Right ventricle myocardium inferior (tissue), 1 donor: ENCODE data around the gene UBXN7. TPM values are rescaled to one million over a fixed set of nuclear protein-coding genes. Genes with fewer than 3 reads are reported as not detected.
"Not testable (repeated sequence)": the region's sequence is repeated elsewhere in the genome, so short reads cannot be mapped to it uniquely, and the experiment has no call there.

Source experiments
- ATAC-seq: fragments of 200-7000 bp; cut with Tn5 transposase; one replicate; pipeline ENCODE4 v1.9.1; 2020; ENCODE audit warnings: mild to moderate bottlenecking, moderate library complexity
- DNase-seq: peaks from one replicate; pipeline ENCODE4 v3.0.0; 2021; ENCODE audit errors: missing footprints
- intact Hi-C: fragments of 100-400 bp; cut with DNase I; formaldehyde crosslinking; loops from one replicate; pipeline ENCODE4 v1.11.0; 2022
- long read RNA-seq: library from polyadenylated mRNA; unstranded; transcript quantifications from one replicate; pipeline ENCODE4 v2.0.0, GENCODE V29; 2021
- total RNA-seq: library from RNA; stranded (reverse); fragmentation: NEBNext Ultra II Directional; extraction: Animal tissue kit (Norgen Biotek cat#: 25700); gene quantifications from one replicate; pipeline ENCODE4 v1.2.1, GENCODE V29; 2021
- donor health status: DM: no; HTN: yes; CAD: no; lungs with severe emphysema.

The UBXN7 gene
- 31.1 TPM for total RNA-seq
- long read RNA-seq, full-length matches to known transcripts, result 2 of 2 reads
- long read RNA-seq, partial matches to known transcripts, result 0 of 2 reads
- long read RNA-seq, other reads (novel, unspliced or antisense), result 0 of 2 reads

GRCh38 chr3:196432137-196432879 is at the start of gene UBXN7:
TSS of gene UBXN7 (minus strand) at chr3:196432427. CDS start at chr3:196432399, 28 bp downstream.
- intact Hi-C loops, result loop anchor here (5.0 kb wide), 3 partner anchors 70 to 180 kb away; partner anchors contain the start of genes DYNLT2B and RNF168
- ATAC-seq (peak; percentile 98), DNase-seq (peak; percentile 97)

GRCh38 chr3:196477678-196478077 is 45.5 kb upstream of the UBXN7 start:
- DNase-seq (no peak), ATAC-seq (no peak)
- intact Hi-C loops, result no loop called here

- DNase-seq (no peak), ATAC-seq (no peak)
- intact Hi-C loops, result no loop called here
Observed at GRCh38 chr3:196472286-196472685, 40.1 kb upstream of the UBXN7 start.

GRCh38 chr3:196471551-196471950 is 39.3 kb upstream of the UBXN7 start:
- DNase-seq, result no peak
- intact Hi-C loops, result no loop called here
- no peak for ATAC-seq

GRCh38 chr3:196470182-196470581 is 38.0 kb upstream of the UBXN7 start:
- intact Hi-C loops, DNase-seq, ATAC-seq: not testable (repeated sequence)

- intact Hi-C loops, result no loop called here
- no peak for DNase-seq
- no peak for ATAC-seq
Observed at GRCh38 chr3:196463804-196464203, 31.6 kb upstream of the UBXN7 start.

- intact Hi-C loops, result no loop called here
- DNase-seq, result no peak
- ATAC-seq, result no peak
Observed at GRCh38 chr3:196463478-196463756, 31.2 kb upstream of the UBXN7 start.

GRCh38 chr3:196462680-196463477 is 30.7 kb upstream of the UBXN7 start:
- intact Hi-C loops, ATAC-seq: not testable (repeated sequence)

GRCh38 chr3:196458063-196458462 is 25.8 kb upstream of the UBXN7 start:
- ATAC-seq (no peak), DNase-seq (no peak)
- intact Hi-C loops, result no loop called here

More at GRCh38 chr3:196462680-196463477, 30.7 kb upstream of the UBXN7 start:
- not testable (repeated sequence) for DNase-seq

- intact Hi-C loops, ATAC-seq, DNase-seq: not testable (repeated sequence)
Observed at GRCh38 chr3:196457470-196457869, 25.2 kb upstream of the UBXN7 start.

- DNase-seq, result no peak
- ATAC-seq, result peak; percentile 46
- intact Hi-C loops, result no loop called here
Observed at GRCh38 chr3:196454935-196455334, 22.7 kb upstream of the UBXN7 start.

GRCh38 chr3:196445391-196445790 is 13.2 kb upstream of the UBXN7 start:
- intact Hi-C loops, ATAC-seq, DNase-seq: not testable (repeated sequence)

GRCh38 chr3:196444500-196444894 is 12.3 kb upstream of the UBXN7 start:
- DNase-seq (no peak), ATAC-seq (no peak)
- intact Hi-C loops, result no loop called here

- intact Hi-C loops, result no loop called here
- DNase-seq (no peak), ATAC-seq (peak; percentile 28)
Observed at GRCh38 chr3:196440696-196441095, 8.5 kb upstream of the UBXN7 start.

- ATAC-seq, result peak; percentile 70
Observed at GRCh38 chr3:196440041-196440537, 7.9 kb upstream of the UBXN7 start.

GRCh38 chr3:196431181-196432136 is 768 bp downstream of the UBXN7 start:
- intact Hi-C loops, result loop anchor here (5.0 kb wide), 3 partner anchors 71 to 179 kb away; partner anchors contain the start of genes DYNLT2B and RNF168
- peak; percentile 45 for ATAC-seq
- peak; percentile 76 for DNase-seq

More at GRCh38 chr3:196440041-196440537, 7.9 kb upstream of the UBXN7 start:
- DNase-seq, result no peak
- intact Hi-C loops, result no loop called here

- intact Hi-C loops, result no loop called here
- no peak for DNase-seq
- ATAC-seq, result no peak
Observed at GRCh38 chr3:196428041-196428440, 4.2 kb downstream of the UBXN7 start.

GRCh38 chr3:196424421-196424820 is 7.8 kb downstream of the UBXN7 start:
- ATAC-seq, DNase-seq, intact Hi-C loops: not testable (repeated sequence)
